ENCODE results near the gene FAM193A.
A peak's percentile ranks its signal among the peaks of the same experiment; 100 is the strongest.
"Not testable (repeated sequence)": the region's sequence is repeated elsewhere in the genome, so short reads cannot be mapped to it uniquely, and the experiment has no call there.

Gene FAM193A

GRCh38 chr4:2733844-2734574, 197.6 kb downstream of the FAM193A start:
- DNase-seq, result no peak

DNA sequence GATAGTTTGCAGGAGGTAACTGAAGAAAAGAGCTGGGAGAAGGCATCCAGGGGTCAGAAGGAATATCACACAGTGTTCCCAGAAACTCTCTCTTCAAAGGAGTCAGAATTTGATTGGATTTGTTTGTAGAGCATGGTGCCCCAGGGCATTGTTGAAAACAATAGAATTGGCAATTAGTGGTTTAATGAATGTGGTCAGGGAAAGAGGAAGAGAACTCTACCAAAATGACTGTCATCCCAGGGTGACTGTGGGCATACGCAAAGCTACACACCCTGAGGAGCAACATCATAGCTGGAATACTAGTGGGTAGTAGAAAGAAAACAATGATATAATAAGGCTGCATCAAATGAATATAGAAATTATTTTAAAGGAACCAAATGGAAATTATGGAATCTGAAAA, 198.2 kb downstream of the FAM193A start:
- DNase-seq, result no peak

DNA sequence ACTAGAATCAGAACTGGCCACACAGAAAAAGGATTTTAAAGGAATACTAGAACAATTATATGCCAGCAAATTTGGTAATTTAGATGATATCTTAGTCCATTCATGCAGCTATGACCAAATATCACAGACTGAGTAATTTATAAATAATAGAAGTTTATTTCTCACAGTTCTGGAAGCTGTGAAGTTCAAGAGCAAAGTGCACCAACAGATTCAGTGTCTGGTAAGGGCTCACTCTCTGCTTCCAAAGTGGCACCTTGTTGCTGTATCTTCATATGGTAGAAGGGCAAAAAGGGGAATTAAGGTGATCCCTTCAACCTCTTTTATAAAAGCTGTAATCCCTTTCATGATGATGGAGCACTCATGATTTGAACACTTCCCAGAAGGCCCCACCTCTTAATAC, 199.4 kb downstream of the FAM193A start:
- no peak for DNase-seq

GRCh38 chr4:2738296-2738695, 201.8 kb downstream of the FAM193A start:
- DNase-seq, result not testable (repeated sequence)

GRCh38 chr4:2741626-2742025, 205.2 kb downstream of the FAM193A start:
- DNase-seq, result no peak

- no peak for DNase-seq
Observed at GRCh38 chr4:2742081-2742822, 205.8 kb downstream of the FAM193A start.

DNA sequence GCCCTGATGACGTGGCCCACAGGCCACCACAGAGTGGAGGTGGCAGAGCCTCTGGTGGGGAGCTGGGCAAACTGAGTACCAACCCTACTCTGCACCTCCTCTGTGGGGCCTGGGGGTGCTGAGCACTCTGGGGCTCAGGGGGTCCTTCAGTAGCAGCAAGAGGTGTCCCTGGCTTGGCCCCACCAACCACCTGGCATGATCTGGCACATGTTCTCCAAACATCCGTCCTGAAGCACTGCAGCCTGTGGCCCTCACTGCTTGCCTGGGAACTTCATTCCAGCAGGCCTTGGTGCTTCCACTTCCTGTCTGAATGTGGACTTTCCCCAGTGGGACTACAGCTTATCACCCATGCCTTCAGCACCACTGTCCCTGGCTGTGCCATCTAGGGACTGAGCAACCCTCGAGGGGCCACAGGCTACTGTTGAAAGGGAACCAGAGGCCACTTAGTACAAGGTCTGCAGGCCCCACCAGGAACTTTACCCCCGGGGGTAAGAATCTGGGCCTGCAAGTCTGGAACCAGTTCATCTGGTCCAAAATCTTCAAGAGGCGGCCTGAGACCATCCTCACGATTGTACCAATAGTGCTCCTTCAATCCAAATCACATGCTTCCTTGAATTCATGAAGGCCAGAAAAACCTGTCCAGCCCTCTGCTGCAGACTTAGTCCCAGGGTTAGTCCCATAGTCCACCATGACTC, 206.5 kb downstream of the FAM193A start:
- DNase-seq, result no peak

DNA sequence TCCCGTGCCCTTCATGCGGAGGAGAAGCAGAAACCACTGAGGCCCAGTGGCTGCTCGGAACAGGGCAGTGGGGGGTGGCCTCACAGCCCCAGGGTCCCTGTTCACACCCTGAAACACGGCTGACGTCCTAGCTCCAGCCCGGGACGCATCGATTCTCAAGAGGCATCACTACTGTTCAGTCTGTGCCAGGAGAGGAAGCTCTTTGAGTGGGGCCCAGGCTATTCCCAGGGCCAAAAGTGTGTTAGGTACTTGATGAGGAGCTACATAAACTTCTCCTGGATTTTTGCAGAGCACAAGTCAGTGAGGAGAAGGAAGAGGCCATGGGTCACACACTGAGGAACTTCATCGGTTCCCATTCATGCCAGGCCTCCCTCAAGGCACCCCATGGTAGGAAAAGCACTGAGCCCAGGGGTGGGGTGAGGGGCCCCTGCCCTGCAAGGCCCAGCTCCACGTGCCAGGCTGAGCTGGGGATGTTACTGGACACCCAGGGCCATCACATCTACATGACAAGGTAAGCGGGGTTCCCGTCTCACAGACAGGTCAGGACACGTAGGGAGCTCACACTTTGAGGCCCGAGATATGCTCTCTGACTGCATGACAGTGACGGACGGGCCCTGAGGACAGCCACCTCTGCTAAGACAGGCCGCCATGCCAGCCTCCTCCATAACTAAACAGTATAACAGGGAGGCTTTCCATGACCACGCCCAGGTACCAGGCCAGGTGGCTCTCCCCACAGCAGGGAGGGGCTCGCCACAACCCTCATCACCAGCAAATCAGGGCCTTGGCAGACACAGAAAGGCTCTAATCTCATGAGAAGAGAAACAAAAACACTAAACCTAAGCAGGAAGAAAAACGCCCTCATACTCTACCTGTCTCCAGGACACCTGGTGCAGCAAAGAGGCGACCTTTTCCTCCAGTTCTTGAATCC, 207.3 kb downstream of the FAM193A start:
- DNase-seq, result no peak

DNA sequence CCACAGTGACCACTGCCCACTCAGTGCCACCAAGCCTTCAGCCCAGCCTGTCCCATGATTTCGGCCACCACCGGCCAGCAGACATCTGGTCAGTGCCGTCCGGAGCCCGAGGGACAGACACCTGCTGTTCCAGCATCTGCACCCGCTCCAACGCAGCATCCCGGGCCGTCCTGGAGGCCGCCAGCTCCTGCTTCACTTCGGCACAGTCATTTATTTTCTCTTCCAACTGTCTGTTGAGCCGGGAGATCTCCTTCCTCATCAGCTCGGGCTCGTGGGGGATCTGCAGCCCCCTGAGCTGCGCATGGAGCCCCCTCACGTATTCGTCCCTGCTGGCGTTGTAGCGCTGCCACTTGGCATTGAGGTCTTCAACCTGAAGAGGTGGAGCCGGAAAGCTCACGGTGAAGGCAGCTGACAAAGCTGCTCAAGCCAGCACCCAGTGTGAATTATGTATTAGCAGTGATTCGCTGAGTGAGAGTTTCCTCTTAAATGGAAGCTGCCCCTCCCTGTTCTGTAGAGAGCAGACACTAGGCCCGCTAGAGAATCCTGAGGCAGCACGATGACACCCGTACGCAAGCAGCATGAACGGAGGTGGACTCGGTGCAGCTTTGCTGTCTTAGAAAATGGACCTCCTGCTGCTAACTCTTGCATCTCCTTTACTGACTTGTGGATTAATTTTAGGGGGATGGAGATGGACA, 208.3 kb downstream of the FAM193A start:
- no peak for DNase-seq

- DNase-seq, result no peak
Observed at GRCh38 chr4:2745516-2745915, 209.1 kb downstream of the FAM193A start.

DNA sequence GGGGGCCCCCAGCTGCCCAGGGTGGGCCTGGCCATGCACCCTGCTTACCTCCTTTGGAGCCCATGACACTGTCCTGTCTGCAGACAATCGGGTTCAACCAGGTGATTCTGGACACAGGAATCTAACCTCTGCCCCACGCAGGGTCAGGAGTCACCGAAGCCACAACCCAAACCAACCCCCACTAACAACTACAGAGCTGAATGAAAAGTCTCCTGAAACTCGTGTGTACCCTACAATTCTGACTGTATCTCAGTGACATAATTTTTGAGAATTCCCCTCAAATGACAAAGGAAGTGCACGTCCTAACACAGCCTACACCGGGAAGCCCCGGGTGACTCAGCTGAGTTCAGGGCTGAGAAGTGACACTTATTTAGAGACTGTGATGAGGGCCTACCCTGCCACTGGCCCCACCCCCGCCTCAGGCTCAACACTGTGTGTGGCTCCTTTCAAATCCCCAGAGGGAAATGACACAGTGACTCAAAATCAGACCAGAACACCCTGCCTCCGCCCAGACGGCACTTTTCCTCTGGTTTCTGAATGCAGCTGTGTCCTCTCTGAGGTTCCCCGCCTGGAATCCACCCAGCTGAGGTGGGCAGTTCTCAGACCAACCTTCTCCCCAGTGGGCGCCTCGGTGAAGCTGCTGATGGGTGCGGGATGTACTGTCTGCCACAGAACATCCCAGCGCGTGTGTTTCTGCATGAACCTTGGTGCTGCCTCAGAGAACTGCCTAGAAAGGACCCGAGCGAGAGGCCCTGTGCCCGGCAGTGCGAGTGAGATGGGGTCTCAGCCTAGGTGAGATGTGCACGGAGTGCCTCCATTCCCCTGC, 209.7 kb downstream of the FAM193A start:
- peak in 1 of 6 experiments; percentile 35 for DNase-seq

- no peak for DNase-seq
Observed at GRCh38 chr4:2746891-2747695, 210.6 kb downstream of the FAM193A start.

DNA sequence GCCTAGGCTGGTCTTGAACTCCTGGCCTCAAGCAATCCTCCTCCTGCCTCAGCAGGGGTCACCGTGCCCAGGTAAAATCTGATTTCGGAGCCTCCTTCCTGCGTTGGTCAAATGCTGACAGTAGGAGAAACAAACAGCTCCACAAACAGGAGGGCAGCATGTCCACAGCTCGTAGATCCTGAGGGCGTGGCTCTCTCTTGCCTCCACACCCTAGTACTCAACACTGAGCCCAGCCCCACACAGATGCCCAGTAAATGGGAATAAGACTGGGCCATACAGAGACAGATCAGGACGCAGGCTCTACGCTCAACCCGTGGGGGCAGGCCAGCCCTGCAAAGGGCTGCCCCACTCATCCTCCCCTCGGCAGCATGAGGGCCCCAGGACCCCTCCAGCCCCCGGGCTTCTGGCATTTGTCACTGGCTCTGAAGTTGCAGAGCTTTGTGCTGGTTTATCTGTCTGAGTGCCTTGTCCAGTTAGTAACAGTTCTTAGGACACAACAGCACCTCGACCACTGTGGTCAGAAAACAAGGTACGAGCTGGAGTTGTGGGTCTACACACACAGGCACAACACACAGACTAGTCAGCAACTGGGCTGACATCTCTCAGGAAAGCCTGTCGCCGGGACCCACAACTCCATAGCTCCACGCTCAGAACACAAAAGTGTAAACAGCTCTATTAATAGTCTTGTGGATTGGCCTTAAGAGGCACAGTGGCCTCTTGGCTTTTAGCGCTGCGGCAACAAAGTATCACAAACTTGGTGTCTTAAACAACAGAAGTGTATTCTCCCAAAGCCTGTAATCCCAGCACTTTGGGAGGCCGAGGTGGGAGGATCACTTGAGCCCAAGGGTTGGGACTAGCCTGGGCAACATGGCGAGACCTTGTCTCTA, 214.5 kb downstream of the FAM193A start:
- no peak for DNase-seq

GRCh38 chr4:2753436-2753835, 217.0 kb downstream of the FAM193A start:
- DNase-seq, result no peak

DNA sequence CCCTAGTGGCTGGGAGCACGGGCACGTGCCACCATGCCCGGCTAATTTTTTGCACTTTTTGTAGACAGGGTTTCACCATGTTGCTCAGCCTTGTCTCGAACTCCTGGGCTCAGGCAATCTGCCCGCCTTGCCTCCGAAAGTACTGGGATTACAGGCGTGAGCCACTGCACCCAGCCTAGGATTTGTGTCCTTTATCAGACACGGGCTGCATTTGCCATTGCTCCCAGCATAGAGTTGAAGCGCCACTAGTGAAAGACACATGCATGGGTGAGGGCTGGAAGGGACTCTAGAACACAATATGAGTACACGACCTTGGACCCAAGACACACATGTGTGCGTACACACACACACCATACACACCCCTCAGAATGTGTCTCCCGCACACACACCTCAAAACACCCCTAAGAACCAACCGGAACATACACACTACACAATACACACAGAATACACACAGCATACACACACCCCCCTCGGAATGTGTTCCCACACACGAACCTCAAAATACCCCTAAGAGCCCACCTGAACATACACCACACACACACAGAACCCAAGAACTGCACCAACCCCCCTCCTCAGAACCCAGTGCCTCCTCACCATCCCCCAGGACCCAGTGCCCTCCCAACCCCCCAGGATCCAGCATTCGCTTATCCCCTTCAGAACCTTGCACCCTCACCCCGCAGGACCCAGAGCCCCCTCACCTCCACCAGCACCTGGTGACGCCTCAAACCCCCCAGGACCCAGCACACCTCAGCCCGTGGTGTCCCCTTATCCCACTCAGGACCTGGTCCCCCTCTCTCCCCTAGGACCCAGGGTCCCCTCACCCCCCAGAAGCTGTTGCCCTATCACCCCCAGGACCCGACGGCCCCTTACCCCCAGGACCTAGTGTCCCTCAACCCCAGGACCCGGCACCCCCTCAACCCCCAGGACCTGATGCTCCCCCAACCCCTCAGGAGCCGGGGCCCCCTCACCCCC, 218.7 kb downstream of the FAM193A start:
- DNase-seq, result no peak

DNA sequence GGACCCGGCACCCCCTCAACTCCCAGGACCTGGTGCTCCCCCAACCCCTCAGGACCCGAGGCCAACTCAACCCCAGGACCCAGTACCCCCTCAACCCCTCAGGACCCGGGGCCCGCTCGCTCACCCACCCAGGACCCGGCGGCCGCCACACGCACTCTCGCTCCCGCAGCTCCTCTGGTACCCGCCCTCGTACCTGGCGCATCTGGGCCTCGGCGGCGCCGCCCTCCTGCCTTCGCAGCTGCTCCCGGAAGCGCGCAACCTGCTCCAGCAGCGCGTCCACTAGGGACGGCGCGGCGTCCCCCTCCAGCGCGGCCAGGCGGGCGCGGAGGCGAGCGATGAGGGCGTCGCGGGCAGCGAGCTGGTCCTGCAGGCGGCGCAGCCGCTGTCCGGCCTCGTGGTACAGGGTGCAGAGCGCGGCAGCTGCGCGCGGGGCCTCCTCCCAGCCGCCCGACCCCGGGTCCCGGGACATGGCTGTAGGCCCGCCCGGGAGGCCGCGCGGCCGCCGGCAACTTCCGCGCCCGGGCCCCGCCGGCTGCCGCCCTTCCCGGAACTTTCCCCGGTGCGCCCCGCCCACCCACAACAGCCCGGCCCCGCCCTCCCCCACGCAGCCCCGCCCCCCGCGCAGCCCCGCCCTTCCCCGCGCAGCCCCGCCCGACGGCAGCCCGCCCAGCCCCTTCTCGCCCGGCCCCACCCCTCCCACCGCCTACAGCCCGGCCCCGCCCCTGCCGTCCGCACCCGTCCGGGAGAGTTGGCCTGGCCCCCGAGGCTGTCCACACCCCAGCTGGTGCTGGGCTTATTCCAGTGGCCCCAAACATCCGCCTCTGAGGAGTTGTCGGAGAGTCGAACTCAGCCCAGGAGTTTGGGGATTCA, 219.6 kb downstream of the FAM193A start, which contains the start of gene TNIP2:
Gene TNIP2, minus strand, starts transcription at position 516 of the 870 bp plus-strand sequence. Its CDS starts 47 bp downstream, at position 469.
- DNase-seq, result peak; percentile 64 to 80 (median 76)
